ENCODE data around the gene MRPS22.

MRPS22 gene

GRCh38 chr3:139343895-139344856 lies at the start of gene MRPS22:
Gene MRPS22, plus strand, starts transcription at chr3:139344020. Its CDS starts 7 bp downstream, at chr3:139344027.
- peak; percentile 98 for DNase-seq (ENCODE audit: low spot score)

GRCh38 chr3:139295040-139295439 lies 48.8 kb upstream of the MRPS22 start:
- DNase-seq (ENCODE audit: low spot score): no peak

DNA sequence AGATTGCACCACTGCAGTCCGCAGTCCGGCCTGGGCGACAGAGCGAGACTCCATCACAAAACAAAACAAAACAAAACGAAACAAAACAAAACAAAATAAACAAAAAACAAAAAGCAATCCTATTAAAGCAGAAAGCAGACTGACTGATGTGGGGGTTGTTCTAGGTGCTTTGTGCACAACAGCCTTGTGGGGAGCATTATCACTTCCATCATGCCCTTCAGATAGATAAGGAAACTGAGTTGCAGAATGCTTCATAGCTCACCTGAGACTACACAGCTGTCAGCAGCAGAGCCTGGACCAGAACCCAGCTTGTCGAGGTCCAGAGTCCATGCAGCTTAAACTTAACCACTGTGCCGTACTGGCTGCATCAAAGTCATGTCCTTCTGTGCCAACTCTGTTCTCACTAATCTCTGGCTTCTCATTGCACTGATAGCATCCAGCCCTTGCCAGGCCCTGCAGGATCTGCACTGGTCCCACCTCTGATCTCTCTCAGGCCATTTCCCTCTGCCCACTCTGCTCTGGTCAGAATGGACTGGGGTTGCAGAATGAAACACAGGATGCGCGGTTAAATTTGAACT lies 47.6 kb upstream of the MRPS22 start:
- no peak for DNase-seq (ENCODE audit: low spot score)

- DNase-seq (ENCODE audit: low spot score): no peak
Observed at GRCh38 chr3:139297588-139298311, 46.1 kb upstream of the MRPS22 start.

DNA sequence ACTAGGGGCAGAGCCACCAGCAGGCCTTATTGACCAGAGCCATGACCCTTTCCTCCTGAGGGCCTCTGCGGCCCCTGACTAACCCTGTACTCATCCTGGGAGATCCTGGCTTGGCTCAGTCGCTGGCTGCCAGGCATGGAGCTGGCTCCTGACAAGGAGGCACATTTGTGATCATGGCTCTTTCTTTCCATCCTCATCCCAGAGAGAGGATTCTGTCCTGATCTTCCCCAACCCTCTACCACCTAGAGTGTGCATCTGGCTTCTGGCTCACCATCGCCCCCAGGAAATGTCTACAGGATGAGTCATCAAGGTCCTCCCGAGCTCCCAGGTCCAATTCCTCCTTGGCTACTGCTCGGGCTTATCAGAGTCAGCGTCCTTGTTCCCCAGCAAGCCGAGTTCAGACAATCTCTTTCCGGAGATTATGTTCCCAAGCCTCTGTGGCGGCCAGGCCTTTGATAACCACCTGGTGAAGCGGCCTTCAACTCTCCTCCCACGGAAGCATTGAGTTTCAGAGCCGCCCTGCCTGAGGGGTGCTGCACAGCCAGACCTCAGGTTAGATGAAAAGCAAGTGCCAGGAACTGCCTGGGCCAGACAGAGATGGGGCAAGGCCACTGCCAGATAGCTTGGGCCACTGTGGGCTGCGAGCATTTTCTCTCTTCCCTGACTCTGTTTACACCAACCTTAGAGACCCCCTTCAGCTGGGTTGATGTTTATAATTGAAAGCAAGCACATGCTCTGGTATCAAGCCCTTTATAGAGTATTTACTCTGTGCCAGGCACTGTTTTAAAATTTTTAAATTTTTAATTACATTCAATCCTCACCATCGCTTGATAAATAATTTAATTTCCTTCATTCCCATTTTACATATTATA lies 44.3 kb upstream of the MRPS22 start:
- DNase-seq (ENCODE audit: low spot score): no peak

- no peak for DNase-seq (ENCODE audit: low spot score)
Observed at GRCh38 chr3:139300416-139300815, 43.4 kb upstream of the MRPS22 start.

DNA sequence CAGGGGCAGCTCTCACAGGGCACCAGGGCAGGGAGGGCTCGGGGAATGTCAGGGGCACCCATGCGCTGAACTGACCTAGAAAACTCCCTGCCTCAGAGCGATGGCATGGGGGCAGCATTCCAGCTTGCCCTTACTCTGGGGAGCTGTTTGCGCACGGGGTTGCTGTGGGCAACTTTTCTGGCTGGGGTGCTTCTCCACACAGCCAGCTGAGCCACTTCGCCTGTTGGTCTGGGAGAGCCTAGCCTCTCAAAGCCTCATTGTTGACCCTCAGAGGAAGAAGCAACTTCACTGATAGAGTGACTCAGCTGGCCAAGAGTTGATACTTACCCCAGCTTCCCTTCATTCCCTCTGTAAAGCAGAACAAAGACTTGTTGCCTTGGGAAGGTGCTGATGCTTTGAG lies 42.6 kb upstream of the MRPS22 start:
- peak; percentile 40 for DNase-seq (ENCODE audit: low spot score)

DNA sequence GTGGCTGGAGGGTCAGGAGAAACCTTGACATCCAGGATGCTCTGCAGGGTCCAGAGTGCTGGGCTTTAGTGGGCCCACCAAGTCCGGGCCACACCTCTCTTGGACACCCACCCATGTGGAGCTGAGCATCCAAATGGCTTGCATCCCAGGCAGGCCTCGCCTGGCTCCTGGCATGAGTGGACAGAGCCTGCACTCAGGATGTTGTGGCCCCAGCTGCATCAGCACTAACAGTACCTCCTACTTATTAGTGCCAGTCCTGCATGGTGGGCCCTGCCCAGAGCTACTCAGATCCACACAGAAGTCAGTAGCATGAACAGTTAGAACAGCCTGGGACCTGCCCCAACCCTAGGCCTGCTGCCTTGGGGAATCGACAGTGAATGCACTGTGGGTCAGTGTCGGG lies 42.2 kb upstream of the MRPS22 start:
- no peak for DNase-seq (ENCODE audit: low spot score)

- peak; percentile 70 for DNase-seq (ENCODE audit: low spot score)
Observed at GRCh38 chr3:139302084-139302800, 41.6 kb upstream of the MRPS22 start.

GRCh38 chr3:139302801-139303113 lies 41.1 kb upstream of the MRPS22 start:
- no peak for DNase-seq (ENCODE audit: low spot score)

DNA sequence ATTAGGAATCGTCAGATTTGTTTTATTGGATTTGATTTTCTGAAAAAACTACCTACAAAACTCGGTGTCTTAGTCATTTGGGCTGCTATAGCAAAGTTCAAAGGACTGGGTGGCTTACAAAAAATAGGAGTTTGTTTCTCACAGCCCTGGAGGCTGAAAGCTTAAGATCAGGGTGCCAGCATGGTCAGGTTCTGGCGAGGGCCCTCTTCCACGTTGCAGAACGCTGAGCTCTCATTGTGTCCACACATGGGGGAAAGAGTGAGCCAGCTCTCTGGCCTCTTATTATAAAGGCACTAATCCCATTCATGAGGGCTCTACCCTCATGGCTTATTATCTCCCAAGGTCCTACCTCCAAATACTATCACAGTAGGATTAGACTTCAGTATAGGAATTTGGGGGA lies 40.6 kb upstream of the MRPS22 start:
- no peak for DNase-seq (ENCODE audit: low spot score)

DNA sequence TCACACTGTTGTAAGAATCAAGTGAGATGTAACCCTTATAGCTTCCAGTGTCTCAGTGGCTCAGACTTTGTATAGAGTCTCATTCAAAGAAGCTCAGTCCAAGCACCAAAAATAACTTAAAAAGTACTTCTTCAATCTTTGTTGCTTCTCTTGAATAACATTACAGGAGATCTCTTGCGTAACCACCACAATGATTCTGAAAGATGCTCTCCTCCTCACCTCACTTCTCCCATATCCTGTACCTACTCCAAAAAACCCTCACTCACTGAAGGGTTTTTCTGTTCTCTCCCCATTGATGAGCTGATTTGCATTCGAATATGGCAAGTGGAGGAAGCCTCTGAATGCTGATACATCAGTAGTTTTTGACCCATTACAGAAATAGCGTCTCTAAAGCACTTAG lies 39.4 kb upstream of the MRPS22 start:
- no peak for DNase-seq (ENCODE audit: low spot score)

DNA sequence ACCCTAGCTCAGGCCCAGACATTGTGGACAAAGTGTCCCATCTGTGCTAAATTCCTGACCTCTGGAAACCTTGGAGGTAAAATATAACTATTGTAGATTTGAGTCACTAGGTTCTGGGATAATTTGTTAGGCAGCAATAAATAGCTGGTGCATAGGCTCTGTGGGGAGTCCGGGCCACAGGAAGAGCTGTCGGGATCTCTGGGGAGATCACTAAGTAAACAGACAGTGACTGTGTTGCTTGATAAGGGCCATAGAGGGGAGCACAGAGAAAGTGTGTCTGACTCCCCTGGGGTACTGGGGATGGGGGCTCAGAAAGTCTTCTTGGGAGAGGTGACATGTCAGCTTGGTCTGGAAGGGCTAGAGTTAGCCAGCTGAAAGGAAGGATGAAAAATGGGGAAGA lies 37.7 kb upstream of the MRPS22 start:
- DNase-seq (ENCODE audit: low spot score): no peak

- no peak for DNase-seq (ENCODE audit: low spot score)
Observed at GRCh38 chr3:139307072-139307491, 36.7 kb upstream of the MRPS22 start.

GRCh38 chr3:139307601-139308555 lies 35.9 kb upstream of the MRPS22 start:
- no peak for DNase-seq (ENCODE audit: low spot score)

DNA sequence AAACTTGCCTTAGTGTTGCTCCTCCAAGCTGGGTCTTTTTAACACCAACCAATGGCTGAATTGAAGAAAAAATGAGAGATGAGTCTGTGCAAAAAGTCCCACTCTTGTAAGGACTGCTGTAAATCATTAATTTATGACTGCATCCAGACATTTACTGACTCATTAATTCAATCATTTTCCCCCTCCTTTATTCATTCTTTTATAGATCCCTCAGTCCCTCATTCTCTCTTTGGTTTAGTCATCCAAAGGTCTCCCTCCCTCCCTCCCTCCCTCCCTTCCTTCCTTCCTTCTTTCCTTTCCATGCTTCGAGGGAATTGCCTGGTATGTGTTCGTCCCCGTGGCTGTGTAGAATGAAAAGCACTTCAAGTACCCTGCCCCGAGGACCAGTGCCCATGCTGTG lies 35.3 kb upstream of the MRPS22 start:
- no peak for DNase-seq (ENCODE audit: low spot score)

- no peak for DNase-seq (ENCODE audit: low spot score)
Observed at GRCh38 chr3:139309061-139309591, 34.7 kb upstream of the MRPS22 start.

DNA sequence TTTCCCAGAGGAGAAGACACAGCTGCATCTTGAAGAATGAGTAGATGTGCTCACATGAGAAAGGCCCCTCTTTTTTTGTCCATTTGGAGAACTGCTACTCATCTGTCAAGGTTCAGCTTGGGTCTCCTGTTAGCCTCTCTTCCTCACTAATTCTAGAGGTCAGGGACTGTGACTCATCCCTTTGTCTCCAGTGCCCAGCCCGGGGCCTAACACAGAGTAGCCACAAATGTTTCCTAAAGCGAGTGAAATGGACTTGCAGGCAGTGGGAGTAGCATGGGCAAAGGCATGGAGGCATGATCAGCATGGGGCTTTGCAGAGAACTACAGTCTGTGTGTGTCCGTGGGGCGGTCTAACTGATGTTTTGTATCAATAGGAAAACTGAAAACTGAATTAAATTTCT lies 33.9 kb upstream of the MRPS22 start:
- no peak for DNase-seq (ENCODE audit: low spot score)

GRCh38 chr3:139310474-139310933 lies 33.3 kb upstream of the MRPS22 start:
- peak; percentile 28 for DNase-seq (ENCODE audit: low spot score)

DNA sequence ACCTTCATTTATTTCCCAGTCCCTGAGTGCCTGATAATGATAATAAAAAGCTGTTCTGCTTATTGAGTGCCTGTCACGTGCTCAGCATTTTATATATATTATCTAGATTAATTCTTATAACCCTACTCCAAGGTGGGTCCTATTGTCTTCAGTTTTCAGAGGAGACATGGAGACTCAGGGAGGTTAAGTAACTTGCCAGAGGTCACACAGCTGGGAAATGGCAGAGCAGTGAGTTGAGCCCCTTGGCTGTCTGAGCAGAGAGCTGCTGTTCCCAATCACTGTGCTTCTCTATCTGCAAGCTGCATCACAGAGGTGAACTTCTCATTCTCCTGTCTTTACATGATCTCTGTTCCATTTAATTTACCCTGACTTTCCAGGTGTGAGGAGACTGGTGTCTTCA lies 32.3 kb upstream of the MRPS22 start:
- DNase-seq (ENCODE audit: low spot score): no peak
